RCC 7860 (cell line): ENCODE results near the gene GABPB1.

Experiments
- DNase-seq: peaks from one replicate; pipeline ENCODE4 v3.0.0-alpha.2; 2015; ENCODE audit warnings: low spot score
- FAIRE-seq: peaks from 2 replicates; lab custom pipeline; 2012; peaks lifted over from hg19 to GRCh38; lab: Jason Lieb, UNC

GABPB1 gene

DNA sequence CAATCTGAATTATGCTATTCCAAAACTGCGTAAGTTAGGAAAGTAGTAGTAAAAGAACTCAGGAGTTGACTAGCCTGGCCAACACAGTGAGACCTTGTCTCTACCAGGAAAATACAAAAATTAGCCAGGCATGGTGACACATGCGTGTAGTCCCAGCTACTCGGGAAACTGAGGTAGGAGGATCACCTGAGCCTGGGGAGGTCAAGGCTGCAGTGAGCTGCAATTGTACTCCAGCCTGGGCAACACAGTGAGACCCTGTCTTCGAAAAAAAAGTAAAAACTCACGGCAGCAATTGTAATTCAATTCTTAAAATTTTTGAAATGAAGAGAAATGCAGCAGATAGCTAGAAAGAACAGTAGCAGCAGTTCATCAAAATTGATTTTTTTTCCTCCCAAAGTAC, 9.7 kb downstream of the GABPB1 start:
- FAIRE-seq (no peak), DNase-seq (no peak)

DNA sequence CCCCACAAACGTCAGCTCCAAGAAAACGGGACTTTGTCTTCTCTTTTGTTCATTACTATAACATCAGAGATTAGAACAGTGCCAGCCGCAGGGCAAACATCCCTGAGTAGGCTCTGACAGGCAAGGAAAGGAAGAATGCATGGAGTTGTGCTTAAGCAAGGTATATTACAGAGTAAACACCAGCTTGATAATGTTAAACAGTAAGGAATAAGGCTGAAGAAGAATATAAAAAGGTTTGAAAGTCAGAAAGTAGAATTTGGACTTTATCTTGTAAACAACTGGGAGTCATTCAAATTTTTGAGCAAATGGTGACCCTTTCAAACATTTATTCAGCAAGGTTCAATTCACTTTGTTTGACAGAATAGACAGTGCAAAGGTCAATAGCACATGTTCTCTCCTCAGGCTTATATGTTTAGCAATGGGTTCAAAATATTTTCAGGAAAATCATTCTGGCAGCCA, 11.0 kb downstream of the GABPB1 start:
- FAIRE-seq: no peak
- no peak for DNase-seq

DNA sequence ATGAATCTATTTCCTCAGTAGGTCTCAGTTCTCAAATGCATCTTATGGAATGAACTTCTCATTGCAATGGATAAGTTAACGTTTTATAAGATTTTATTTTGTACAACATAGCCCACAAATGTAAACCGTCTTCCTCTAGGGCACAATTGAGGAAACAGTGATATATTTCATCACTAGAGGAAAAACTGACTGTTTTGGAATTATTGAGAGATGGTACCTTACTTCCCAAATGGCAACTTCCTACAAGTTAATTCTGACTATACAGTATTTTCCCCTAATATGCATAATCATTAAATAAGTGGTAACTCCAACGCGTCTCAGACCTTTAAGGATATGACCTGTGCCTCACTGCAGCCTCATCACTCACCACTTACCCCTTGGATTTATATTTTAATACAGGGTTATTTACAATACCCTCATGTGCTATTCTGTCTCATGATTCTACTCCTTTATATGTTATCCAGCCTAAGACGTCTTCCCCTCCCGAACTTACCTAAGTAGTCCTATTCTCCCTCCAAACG, 13.3 kb downstream of the GABPB1 start:
- FAIRE-seq (no peak), DNase-seq (no peak)

- FAIRE-seq: no peak
These were observed 14.6 kb downstream of the GABPB1 start for GRCh38 chr15:50340416-50340815.

GRCh38 chr15:50339717-50340116, 15.3 kb downstream of the GABPB1 start:
- FAIRE-seq (no peak), DNase-seq (no peak)

More at GRCh38 chr15:50340416-50340815, 14.6 kb downstream of the GABPB1 start:
- no peak for DNase-seq

DNA sequence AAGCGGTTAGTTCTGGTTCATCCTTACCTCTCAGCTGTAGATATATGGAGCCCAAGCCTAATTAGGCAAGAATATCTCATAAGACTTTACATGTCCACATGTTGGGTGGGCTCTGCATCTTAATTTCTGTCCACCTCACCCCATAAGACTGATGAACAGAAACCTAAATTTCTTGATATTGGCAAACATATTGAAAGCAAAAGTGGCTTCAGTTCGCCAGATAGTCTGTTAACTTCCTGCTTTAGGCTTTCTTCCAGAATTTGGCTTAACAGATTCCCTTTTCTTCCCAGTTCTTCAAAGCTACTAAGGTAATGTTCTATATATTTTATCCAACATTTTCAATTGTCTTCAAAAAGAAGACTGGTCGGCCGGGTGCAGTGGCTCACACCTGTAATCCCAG, 19.7 kb downstream of the GABPB1 start:
- DNase-seq: no peak
- FAIRE-seq: no peak

- DNase-seq (no peak), FAIRE-seq (no peak)
These were observed 21.8 kb downstream of the GABPB1 start for GRCh38 chr15:50333229-50333628.

- FAIRE-seq: no peak
- peak; percentile 22 for DNase-seq
These were observed 24.1 kb downstream of the GABPB1 start for GRCh38 chr15:50330921-50331320.

GRCh38 chr15:50328116-50328515, 26.9 kb downstream of the GABPB1 start:
- DNase-seq (no peak), FAIRE-seq (no peak)

DNA sequence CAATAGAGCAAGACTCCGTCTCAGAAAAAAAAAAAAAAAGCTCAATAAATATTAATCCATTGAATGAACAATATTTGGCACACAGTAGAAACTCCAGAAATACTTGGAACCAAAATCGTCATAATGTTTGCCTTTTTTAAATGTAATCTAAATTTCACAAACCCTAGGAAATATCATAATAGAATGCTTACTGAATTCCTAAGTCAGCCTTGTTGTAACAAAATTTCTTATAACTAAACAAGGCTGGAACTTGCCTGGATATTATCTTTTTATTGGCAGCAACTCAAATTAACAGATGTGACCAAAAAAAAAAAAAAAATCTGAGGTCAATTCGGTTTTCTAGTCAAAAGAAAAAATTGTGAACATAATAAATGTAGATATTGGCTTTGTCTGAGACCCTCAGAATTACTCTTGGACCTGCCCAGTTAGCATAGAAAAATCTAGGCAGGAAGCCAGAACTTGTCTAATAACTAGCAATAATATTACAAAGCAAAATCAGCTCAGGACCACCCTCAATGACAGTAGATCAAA, 33.3 kb downstream of the GABPB1 start:
- FAIRE-seq: no peak

DNA sequence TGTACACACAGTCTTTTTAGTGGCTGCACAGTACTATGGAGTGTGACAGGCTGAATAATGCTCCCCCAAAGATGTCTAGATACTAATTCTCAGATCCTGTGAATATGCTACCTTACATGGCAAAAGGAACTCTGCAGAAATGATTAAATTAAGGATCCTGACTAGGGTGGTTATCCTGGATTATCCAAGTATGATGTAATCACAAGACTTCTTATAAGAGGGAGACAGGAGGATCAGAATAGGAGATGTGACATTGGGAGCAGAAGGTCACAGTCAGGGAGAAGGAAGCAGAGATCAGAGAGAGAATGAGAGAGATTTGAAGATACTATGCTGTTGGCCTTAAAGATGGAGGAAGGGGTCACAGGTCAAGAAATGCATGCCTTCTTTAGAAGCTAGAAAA, 34.5 kb downstream of the GABPB1 start:
- DNase-seq (no peak), FAIRE-seq (no peak)

More for the DNA sequence above, 33.3 kb downstream of the GABPB1 start:
- no peak for DNase-seq

DNA sequence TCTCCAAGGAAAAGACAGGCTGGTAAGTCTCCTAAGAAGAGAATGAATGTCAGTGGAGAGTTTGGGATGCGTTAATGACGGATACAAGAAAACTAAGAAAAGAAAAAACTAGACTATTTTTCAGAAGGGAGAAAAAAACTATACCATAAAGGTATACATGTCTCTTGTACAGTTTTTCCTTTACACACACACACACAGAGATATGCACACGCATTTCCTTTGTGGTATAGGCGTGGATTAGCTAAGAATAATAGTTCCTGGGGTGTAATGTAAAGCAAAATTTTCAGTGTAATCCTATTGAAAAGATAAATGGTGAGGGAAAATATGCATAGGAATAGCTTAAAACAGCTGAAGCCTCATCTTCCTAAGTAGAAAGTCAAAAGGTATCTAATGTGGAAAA, 36.3 kb downstream of the GABPB1 start:
- FAIRE-seq (no peak), DNase-seq (no peak)

- DNase-seq (peak; percentile 34), FAIRE-seq (peak; percentile 78)
These were observed 39.0 kb downstream of the GABPB1 start for GRCh38 chr15:50315814-50316630.

DNA sequence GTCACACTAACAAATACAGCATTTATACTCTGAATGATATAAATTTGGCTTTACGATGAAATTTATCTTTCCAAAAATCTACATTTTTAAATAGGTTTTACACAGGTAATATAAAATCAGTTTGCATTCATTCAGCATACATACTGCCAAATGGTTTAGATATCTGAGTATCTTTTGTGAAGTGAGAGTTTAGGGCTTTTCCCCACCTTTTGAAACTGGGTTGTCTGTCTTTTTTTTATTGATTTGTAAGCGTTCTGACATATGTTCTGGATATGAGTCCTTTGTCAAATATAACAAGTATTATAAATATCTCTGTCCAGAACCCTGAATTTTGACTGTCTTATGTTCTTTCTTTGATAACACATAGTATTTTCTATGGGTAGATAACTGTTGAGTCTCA, 42.4 kb downstream of the GABPB1 start:
- FAIRE-seq (no peak), DNase-seq (no peak)

DNA sequence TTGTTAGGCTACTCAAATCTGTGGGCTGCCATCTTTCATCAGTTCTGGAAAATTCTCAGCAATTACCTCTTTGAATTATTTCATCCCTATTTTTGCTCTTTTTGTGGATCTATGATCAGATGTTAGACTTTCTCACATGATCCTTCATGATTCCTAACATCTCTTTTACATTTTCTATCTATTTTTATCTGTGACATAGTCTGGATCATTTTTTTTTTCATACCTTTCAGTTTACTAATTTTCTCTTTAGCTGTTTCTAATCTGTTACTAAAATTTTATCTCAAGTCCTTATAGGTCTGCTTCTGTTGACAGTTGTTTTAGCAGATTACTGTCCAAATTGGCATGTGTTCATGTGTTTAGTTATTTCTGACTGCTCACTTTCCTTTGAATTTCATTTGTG, 47.2 kb downstream of the GABPB1 start:
- no peak for DNase-seq
- no peak for FAIRE-seq

GRCh38 chr15:50304836-50305235, 50.2 kb downstream of the GABPB1 start:
- DNase-seq: no peak
- no peak for FAIRE-seq

GRCh38 chr15:50302581-50302980, 52.4 kb downstream of the GABPB1 start:
- FAIRE-seq: no peak
- DNase-seq: no peak

DNA sequence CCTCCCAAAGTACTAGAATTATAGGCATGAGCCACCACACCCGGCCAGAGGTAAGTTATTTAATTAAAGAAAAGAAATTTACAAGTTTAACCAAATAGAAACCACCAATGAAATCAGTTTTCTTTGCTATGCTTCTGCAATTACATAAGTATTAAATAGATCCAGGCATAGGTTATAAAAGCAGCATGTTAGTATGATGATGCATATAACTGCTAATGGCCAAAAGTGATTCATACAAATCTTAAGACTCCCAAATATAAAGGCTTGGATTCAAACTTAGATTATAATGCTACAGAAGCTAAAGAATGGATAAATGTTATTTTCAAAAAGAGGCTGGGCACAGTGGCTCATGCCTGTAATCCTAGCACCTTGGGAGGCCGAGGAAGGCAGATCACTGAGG, 56.7 kb downstream of the GABPB1 start:
- DNase-seq: no peak
- FAIRE-seq: no peak

DNA sequence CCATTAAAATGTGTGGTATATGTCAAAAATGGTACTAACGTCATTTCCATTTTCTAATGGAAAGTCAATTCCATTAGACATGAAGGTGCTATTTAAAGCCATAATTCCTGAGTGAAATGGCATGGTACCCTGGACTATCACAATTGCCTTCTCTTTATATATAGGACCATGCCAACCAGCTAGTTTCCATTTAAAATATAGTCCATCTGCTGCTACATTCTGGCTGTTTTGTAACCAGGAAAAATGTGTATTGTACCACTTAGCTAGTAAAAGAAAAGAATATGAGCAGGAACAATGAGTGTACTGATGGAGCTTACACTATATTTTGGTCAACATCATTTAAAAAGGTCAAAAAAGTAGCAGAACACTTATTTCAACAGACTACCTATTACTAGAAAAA, 59.0 kb downstream of the GABPB1 start:
- no peak for FAIRE-seq
- no peak for DNase-seq

DNA sequence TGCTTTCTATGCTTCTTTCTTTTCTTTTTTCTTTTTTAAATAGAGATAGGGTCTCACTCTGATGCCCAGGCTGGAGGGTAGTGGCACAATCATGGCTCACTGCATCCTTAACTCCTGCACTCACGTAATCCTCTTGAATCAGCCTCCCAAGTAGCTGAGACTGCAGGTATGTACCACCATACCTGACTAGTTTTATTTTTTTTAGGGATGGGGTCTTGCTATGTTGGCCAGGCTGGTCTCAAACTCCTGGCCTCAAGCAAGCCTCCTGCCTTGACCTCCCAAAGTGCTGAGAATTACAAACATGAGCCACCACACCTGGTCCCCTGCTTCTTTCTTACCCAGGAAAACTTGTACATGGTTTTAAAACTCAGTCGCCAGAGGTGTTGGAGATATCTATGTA, 65.2 kb downstream of the GABPB1 start:
- no peak for FAIRE-seq
- no peak for DNase-seq

GRCh38 chr15:50287324-50288116, 67.5 kb downstream of the GABPB1 start:
- DNase-seq: no peak
- FAIRE-seq: no peak

DNA sequence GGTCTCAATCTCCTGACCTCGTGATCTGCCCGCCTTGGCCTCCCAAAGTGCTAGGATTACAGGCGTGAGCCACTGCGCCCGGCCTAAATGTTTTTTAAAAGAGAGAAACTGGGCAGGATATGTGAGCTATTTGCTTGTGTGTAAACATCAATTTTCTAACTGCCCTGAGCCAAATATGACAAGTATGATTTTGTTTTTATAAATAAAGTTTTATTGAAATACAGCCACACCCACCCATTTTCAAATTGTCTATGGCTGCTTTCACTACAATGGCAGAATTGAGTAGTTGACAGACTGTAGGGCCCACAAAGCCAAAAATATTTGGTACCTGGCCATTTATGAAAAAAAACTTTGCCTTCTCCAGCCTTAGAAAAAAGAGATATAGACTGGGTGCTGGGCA, 73.6 kb downstream of the GABPB1 start:
- FAIRE-seq: no peak

More for the DNA sequence above, 73.6 kb downstream of the GABPB1 start:
- DNase-seq: no peak
